Stimulated activated CD4-positive, alpha-beta T cell treated with anti-CD3 and anti-CD28 coated beads, Interleukin-12 subunit alpha, Interleukin-12 subunit beta, amount 100 ng/mL, for 48 hours (primary cell): ENCODE measurements around the gene KAT7.
"Not testable (repeated sequence)": the region's sequence is repeated elsewhere in the genome, so short reads cannot be mapped to it uniquely, and the experiment has no call there.

Source experiments
- DNase-seq, 3 donors: peaks; one replicate each; pipeline ENCODE4 v3.0.0-alpha.2; 2020; ENCODE audit warnings: low read depth in 2 of 3, low spot score in 1 of 3

The KAT7 gene

GRCh38 chr17:49798182-49798581 is 9.7 kb downstream of the KAT7 start:
- no peak for DNase-seq

DNA sequence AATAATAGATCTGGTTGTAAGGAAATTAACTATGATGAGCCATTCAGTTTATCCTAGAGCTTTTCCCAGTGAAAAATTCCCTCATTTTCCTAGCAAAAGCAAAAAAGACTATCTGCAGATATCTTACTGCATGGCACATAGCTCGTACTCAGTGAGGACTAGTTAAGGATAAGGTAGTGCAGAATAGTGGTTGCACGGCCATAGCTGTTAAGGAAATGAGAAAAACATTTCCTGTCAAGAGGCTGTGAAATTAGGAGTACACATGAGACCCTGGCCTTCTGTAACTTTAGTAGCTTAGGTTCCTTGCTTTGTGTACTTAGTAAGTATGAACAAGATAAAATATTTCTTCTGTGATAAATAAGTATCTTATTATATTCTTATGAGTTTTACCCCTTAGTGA is 10.3 kb downstream of the KAT7 start:
- DNase-seq: no peak

DNA sequence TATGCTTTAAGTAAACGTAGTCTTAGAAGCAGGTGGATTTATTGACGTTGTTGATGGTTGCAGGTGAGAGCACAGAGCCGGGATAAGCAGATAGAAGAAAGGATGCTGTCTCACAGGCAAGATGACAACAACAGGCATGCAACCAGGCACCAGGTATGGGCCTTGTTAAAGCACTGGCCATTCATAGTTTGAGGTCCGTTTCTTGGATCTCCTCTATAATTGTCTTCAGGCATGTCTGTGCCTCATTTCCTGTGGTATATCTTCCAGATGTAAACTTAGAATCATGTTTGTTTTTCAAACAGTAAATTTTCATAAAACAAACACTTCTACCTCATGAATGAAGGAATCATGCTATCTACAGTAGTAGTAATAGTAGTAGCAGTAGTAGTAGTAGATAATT is 20.6 kb downstream of the KAT7 start:
- no peak for DNase-seq

DNA sequence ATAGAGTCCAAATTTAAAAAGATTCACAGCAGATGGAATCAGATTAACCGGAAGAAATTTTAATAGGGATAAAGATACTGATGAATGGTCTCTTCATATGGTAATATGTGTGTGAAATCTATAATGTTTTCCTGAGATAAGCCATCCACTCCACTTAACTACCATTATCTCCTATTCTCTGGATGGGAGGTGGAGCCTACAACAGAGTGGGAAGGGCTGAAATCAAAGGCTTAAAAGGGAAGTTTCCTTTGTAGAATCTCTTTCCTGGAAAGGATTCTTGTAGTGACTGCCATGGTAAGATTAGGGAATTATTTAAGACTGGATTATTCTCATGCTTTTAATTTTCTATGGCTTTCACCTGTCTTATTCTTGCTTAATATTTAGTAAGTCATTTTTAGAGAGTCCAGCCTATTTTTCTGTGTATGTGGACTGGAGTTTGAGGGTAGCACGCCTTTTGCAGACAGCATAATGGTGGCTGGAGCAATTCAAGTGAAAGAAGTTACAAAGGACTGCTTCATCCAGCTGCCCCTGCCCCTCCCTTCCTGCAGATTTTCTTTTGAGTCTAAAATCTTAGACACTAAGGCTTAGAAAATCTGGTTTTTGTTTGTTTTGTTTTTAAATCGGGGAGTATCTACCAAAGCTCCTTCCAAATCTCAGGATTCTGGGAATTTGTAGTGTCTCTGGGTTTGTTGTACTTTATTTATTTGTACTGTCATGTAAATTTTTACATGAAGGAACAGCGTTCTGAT is 26.5 kb downstream of the KAT7 start:
- DNase-seq: no peak

GRCh38 chr17:49815761-49816281 is 27.3 kb downstream of the KAT7 start:
- no peak for DNase-seq

- peak in 2 of 3 donors; percentile 3 to 12 for DNase-seq
Observed at GRCh38 chr17:49817993-49818392, 29.5 kb downstream of the KAT7 start.

- no peak for DNase-seq
Observed at GRCh38 chr17:49819138-49819537, 30.7 kb downstream of the KAT7 start.

- DNase-seq: no peak
Observed at GRCh38 chr17:49819651-49820050, 31.2 kb downstream of the KAT7 start.

DNA sequence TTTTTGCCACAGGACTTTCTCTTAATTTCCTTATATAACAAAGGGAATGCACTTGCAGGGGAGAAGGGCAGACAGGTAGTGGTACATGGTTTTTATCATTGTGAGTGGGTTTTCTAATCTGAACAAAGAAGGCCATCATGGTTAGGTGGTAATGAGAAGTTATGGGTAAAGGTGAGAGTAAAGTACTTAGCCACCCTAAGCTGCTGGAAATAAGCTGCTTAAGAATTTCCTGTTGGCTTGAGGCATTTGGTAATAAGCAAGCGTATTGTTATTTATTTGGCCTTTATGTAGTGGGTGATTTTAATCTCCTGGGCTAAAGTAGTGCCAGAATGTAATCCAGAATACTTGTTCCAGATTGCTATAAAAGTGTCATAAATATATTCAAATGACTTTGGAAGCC is 32.3 kb downstream of the KAT7 start:
- no peak for DNase-seq

- no peak for DNase-seq
Observed at GRCh38 chr17:49821466-49821865, 33.0 kb downstream of the KAT7 start.

DNA sequence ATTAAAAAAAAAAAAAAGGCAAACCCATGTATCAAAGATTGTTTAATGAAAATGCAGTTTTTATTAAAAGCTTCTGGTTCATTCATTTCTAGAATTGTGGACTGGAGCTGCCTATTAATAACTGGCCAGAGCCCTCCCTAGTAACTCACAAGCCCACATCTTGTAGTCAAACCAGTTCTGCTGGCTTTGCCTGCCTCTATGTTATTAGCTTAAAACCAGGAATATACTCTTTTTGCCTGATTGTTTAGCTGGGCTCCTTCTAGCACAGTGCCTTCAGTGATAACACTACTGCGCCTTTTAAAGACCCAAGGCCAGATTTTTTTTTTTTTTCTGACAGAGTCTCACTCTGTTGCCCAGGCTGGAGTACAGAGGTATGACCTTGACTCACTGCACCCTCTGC is 33.4 kb downstream of the KAT7 start:
- no peak for DNase-seq

GRCh38 chr17:49822829-49823228 is 34.3 kb downstream of the KAT7 start:
- DNase-seq: no peak

DNA sequence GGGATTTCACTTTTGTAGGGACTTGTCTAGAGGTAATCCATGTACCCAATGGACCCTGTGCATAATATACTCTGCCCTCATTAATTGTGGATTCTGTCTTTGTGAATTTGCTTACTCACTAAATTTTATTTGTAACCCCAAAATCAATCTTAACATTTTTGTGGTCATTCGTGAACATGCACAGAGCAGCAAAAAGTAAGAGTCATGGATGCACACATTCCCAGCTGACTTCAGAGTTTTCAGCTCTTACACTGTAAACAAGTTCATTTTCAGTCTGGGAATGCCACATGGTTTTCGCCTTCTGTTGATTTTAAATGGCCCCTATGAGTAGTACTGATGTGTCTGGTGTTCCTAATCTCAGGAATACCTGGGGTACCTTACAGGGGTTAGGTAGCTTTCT is 35.1 kb downstream of the KAT7 start:
- DNase-seq: no peak

- DNase-seq: no peak
Observed at GRCh38 chr17:49825645-49826044, 37.2 kb downstream of the KAT7 start.

DNA sequence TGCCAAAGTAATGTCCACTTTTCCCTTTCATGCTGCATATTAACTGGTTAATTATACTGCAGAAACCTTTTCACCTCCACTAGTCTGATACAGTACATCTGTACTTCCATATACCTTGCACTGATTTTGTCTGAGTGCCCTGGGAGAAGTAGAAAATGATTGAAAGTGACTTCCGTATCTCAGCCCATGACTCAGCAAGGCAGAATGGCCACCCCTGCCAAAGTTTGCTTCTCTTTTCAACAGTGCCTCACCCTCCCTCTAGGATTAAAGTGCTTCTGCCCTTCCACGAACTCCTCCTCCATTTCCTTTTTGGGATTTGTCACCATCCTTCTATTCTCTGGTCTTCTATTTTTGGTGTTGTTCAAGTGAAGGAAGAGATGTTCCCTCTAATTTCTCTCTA is 39.8 kb downstream of the KAT7 start:
- not testable (repeated sequence) for DNase-seq

DNA sequence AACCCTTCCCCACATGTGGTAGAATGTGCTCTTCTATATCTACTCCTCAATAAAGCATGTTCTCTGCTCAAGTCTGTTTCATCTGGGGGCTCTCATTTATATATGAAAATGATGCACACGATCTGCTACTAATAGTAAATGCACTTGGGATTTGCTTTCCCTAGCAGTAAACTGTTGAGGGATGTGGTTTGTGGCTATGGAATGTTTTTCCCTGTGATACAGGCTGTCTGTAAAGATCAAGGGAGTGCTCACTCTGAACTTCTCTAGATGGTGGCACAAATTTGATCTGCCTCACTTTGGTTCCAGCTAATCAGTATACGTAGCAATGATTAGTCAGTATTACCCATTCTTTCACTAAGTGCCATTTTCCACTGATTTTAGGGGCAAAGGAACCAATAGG is 40.5 kb downstream of the KAT7 start:
- no peak for DNase-seq

GRCh38 chr17:49830605-49831004 is 42.1 kb downstream of the KAT7 start:
- no peak for DNase-seq

- no peak for DNase-seq
Observed at GRCh38 chr17:49832840-49833599, 44.5 kb downstream of the KAT7 start.

DNA sequence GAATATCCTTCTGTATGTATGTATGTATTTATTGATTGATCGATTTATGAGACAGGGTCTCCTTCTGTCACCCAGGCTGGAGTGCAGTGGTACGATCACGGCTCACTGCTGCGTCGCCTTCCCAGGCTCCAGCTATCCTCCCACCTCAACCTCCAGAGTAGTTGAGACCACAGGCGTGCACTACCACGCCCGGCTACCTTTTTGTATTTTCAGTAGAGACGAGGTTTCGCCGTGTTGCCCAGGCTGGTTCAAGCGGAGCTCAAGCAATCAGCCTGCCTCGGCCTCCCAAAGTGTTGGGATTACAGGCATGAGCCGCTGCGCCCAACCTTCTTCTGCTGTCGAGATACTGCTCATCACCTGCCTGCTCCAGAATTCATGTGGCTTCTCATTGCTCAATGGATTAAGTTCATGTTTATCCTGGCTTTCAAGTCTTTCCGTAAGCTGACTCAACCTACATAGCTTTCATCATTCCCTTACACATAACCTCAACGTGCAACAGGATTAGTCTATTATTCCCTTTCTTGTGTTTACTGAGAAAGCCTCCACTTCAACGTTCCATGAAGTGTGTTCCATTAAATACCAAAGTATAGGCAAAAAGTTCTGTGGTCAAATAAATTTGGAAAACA is 45.8 kb downstream of the KAT7 start:
- no peak for DNase-seq

DNA sequence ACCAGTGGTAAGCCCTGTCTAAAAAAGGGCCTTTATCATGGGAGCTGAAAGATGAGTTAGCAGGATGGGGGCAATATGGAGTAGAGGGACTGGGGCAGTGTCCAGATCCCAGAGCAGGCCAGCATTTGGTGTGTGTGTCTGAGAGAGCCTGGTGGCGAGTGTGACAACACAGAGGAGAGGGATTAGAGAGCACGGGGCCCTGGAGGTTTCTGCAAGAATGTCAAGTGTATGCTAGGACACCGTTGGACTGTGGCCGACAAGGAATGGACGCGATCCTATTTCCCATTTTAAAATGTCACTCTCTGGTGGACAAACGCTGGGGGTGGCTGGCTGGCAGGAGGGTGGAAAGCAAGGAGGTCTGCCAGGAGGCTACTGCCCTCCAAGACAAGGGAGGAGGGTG is 47.0 kb downstream of the KAT7 start:
- DNase-seq: no peak

- DNase-seq: no peak
Observed at GRCh38 chr17:49836111-49837030, 47.9 kb downstream of the KAT7 start.
